Tibial nerve (tissue), 3 donors: Measurements from ENCODE around the gene DNAH10.

Experiments used
- CTCF ChIP-seq, 5 experiments: fragments of 200-600 bp in 3 of 5; fragments of 450-650 bp in 2 of 5; sonication (generic) in 3 of 5; IDR thresholded peaks; one replicate each; pipeline ENCODE4 v1.5.1; 2016 to 2019; ENCODE audit warnings: antibody characterized with exemption in 5 of 5, mild to moderate bottlenecking in 3 of 5, moderate library complexity in 2 of 5
- POLR2A ChIP-seq, 2 donors: fragments of 450-650 bp; IDR thresholded peaks; one replicate each; pipeline ENCODE4 v1.6.1; 2017; ENCODE audit warnings: antibody characterized with exemption in 2 of 2, mild to moderate bottlenecking in 2 of 2, moderate library complexity in 2 of 2

DNA sequence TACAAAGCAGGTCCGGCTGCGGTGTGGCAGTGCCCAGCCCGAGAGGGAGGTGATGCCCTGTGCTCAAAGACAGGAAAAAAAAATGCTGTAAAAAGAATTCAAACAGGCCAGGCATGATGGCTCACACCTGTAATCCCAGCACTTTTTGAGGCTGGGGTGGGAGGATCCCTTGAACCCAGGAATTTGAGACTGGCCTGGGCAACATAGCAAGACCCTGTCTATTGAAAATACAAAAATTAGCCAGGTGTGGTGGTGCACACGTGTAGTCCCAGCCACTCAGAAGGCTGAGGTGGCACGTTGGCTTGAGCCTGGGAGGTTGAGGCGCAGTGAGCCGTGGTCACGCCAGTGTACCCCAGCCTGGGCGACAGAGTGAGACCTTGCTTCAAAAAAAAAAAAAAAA lies 26.4 kb downstream of the DNAH10 start:
- TF ChIP-seq CTCF (IDR thresholded peaks at IDR 0.05) (no peak), POLR2A (IDR thresholded peaks at IDR 0.05) (no peak)
